Ascending aorta (tissue), 2 donors: ENCODE results near the gene FHOD1. TPM values are rescaled to one million over a fixed set of nuclear protein-coding genes. Genes with fewer than 3 reads are reported as not detected.

ENCODE experiments used
- DNase-seq, 2 donors: peaks; one replicate each; pipeline ENCODE4 v3.0.0-alpha.2; 2019; ENCODE audit warnings: low spot score in 2 of 2
- H3K27ac ChIP-seq, 2 donors: fragments of 200-600 bp; sonication (generic); one replicate each; pipeline ENCODE4 v1.5.1; 2016 to 2017; ENCODE audit warnings: mild to moderate bottlenecking in 1 of 2
- H3K27me3 ChIP-seq: fragments of 200-600 bp; sonication (generic); one replicate; pipeline ENCODE4 v1.5.1; 2017
- H3K36me3 ChIP-seq, 2 donors: fragments of 200-600 bp; sonication (generic); one replicate each; pipeline ENCODE4 v1.5.1; 2016
- H3K4me1 ChIP-seq, 2 donors: fragments of 200-600 bp; sonication (generic); one replicate each; pipeline ENCODE4 v1.5.1; 2016 to 2017; ENCODE audit warnings: mild to moderate bottlenecking in 1 of 2
- H3K4me3 ChIP-seq, 2 donors: fragments of 200-600 bp; sonication (generic); one replicate each; pipeline ENCODE4 v1.5.1; 2016 to 2017; ENCODE audit warnings: mild to moderate bottlenecking in 1 of 2
- H3K9me3 ChIP-seq, 2 donors: fragments of 200-600 bp; sonication (generic); one replicate each; pipeline ENCODE4 v1.5.1; 2016
- CTCF ChIP-seq, 3 experiments: fragments of 200-600 bp in 2 of 3; fragments of 450-650 bp in 1 of 3; sonication (generic) in 2 of 3; IDR thresholded peaks; one replicate each; pipeline ENCODE4 v1.5.1; 2016 to 2019; ENCODE audit warnings: antibody characterized with exemption in 3 of 3, mild to moderate bottlenecking in 1 of 3, moderate library complexity in 1 of 3
- intact Hi-C: fragments of 100-400 bp; cut with DNase I; formaldehyde crosslinking; loops from one replicate; pipeline ENCODE4 v1.15.1; 2023
- total RNA-seq: library from RNA; depleted of rRNA; stranded (reverse); fragments of >200 nt; gene quantifications from one replicate; pipeline ENCODE4 v1.1.0, GENCODE V29; 2016

Gene FHOD1
- total RNA-seq, 1 donor from 2014 or later, result 20.2 TPM

- TF ChIP-seq CTCF (IDR thresholded peaks at IDR 0.05), result no peak
- no peaks in the 10 kb centered on the region for H3K9me3 ChIP-seq
- no peak overlapping the region for H3K4me3 ChIP-seq
- H3K27me3 ChIP-seq, result no peaks in the 10 kb centered on the region
- no peak overlapping the region for H3K27ac ChIP-seq
- intact Hi-C loops, result loop anchor here (10.0 kb wide), 1 partner anchor 107 kb away; the partner anchor contains the start of gene TPPP3
- no peaks in the 10 kb centered on the region for H3K4me1 ChIP-seq
- DNase-seq, result no peak
- H3K36me3 ChIP-seq, result no peaks in the 10 kb centered on the region
Observed at GRCh38 chr16:67287960-67288359, 40.7 kb upstream of the FHOD1 start.

- intact Hi-C loops, result loop anchor here (10.0 kb wide), 1 partner anchor 108 kb away; the partner anchor contains the start of gene TPPP3
- H3K27me3 ChIP-seq, result no peaks in the 10 kb centered on the region
- H3K4me1 ChIP-seq, result no peaks in the 10 kb centered on the region
- H3K27ac ChIP-seq, result no peak overlapping the region
- no peak for TF ChIP-seq CTCF (IDR thresholded peaks at IDR 0.05)
- DNase-seq, result no peak
- H3K4me3 ChIP-seq, result no peak overlapping the region
- no peaks in the 10 kb centered on the region for H3K36me3 ChIP-seq
- H3K9me3 ChIP-seq, result no peaks in the 10 kb centered on the region
Observed at GRCh38 chr16:67286441-67287235, 39.4 kb upstream of the FHOD1 start.

- H3K4me3 ChIP-seq, result no peak overlapping the region
Observed at GRCh38 chr16:67284699-67285646, 37.7 kb upstream of the FHOD1 start.

GRCh38 chr16:67283826-67284555 lies 36.7 kb upstream of the FHOD1 start:
- DNase-seq, result no peak
- no peak for TF ChIP-seq CTCF (IDR thresholded peaks at IDR 0.05)
- Histone ChIP-seq H3K27me3 (no peaks in the 10 kb centered on the region), H3K4me1 (peaks cover 0 to 3% of the 10 kb centered on the region in 2 donors), H3K9me3 (no peaks in the 10 kb centered on the region), H3K4me3 (no peak overlapping the region), H3K36me3 (no peaks in the 10 kb centered on the region), H3K27ac (no peak overlapping the region)
- intact Hi-C loops, result loop anchor here (10.0 kb wide), 1 partner anchor 111 kb away; the partner anchor contains the start of gene TPPP3

More at GRCh38 chr16:67284699-67285646, 37.7 kb upstream of the FHOD1 start:
- Histone ChIP-seq H3K36me3 (no peaks in the 10 kb centered on the region), H3K4me1 (no peaks in the 10 kb centered on the region), H3K9me3 (no peaks in the 10 kb centered on the region), H3K27ac (no peak overlapping the region), H3K27me3 (no peaks in the 10 kb centered on the region)
- intact Hi-C loops, result loop anchor here (10.0 kb wide), 1 partner anchor 110 kb away; the partner anchor contains the start of gene TPPP3
- DNase-seq, result no peak
- TF ChIP-seq CTCF (IDR thresholded peaks at IDR 0.05), result peak in 2 of 3 experiments; percentile 30 to 48
